Measurements from ENCODE around the gene PIF1.

DNA sequence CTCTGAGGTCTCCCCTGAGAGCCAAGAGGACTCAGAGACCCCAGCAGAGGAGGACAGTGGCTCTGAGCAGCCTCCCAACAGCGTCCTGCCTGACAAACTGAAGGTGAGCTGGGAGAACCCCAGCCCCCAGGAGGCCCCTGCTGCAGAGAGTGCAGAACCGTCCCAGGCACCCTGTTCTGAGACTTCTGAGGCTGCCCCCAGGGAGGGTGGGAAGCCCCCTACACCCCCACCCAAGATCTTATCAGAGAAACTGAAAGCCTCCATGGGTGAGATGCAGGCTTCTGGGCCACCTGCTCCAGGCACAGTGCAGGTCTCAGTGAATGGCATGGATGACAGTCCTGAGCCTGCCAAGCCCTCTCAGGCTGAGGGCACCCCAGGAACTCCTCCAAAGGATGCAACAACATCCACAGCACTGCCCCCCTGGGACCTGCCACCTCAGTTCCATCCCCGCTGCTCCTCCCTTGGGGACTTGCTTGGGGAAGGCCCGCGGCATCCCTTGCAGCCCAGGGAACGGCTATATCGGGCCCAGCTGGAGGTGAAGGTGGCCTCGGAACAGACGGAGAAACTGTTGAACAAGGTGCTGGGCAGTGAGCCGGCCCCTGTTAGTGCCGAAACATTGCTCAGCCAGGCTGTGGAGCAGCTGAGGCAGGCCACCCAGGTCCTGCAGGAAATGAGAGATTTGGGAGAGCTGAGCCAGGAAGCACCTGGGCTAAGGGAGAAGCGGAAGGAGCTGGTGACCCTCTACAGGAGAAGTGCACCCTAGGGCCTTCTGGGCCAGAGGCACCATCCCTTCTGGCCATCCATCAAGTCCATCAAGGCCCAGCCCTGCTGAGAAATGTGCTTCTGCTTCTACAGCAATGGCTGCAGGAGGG is 39.9 kb upstream of the PIF1 start:
- TF ChIP-seq, protein P1, sequence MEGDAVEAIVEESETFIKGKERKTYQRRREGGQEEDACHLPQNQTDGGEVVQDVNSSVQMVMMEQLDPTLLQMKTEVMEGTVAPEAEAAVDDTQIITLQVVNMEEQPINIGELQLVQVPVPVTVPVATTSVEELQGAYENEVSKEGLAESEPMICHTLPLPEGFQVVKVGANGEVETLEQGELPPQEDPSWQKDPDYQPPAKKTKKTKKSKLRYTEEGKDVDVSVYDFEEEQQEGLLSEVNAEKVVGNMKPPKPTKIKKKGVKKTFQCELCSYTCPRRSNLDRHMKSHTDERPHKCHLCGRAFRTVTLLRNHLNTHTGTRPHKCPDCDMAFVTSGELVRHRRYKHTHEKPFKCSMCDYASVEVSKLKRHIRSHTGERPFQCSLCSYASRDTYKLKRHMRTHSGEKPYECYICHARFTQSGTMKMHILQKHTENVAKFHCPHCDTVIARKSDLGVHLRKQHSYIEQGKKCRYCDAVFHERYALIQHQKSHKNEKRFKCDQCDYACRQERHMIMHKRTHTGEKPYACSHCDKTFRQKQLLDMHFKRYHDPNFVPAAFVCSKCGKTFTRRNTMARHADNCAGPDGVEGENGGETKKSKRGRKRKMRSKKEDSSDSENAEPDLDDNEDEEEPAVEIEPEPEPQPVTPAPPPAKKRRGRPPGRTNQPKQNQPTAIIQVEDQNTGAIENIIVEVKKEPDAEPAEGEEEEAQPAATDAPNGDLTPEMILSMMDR (IDR thresholded peaks at IDR 0.05): no peak
- TF ChIP-seq POLR2A (IDR thresholded peaks at IDR 0.05): no peak

All from adrenal gland (tissue), 5 donors.